Spleen (tissue), 7 donors: Measurements from ENCODE around the gene KDM4B.

Source experiments
- POLR2A ChIP-seq, 3 donors: fragments of 450-650 bp; IDR thresholded peaks; one replicate each; pipeline ENCODE4 v1.5.1; 2017; ENCODE audit warnings: antibody characterized with exemption in 3 of 3, mild to moderate bottlenecking in 1 of 3
- POLR2AphosphoS5 ChIP-seq, 3 donors: sonication (generic); formaldehyde crosslinking; IDR thresholded peaks; one replicate each; pipeline ENCODE4 v1.5.1; 2017; ENCODE audit warnings: antibody characterized with exemption in 3 of 3
- TF ChIP-seq, protein P1 (sequence below), 11 experiments: fragments of 200-600 bp in 7 of 11; fragments of 450-650 bp in 4 of 11; sonication (generic) in 4 of 11; IDR thresholded peaks in 8 of 11; conservative IDR thresholded peaks in 3 of 11; 1 replicate in 7 of 11; 2 replicates in 4 of 11; pipeline versions ENCODE4 v1.4.0 to v1.8.0; 2016 to 2021; ENCODE audit warnings: antibody characterized with exemption in 11 of 11, inconsistent platforms in 4 of 11, mild to moderate bottlenecking in 1 of 11
- donor health status: DM: no; HTN: no; CAD: no; lungs with moderate emphysema.
- donor health status: DM: no; HTN: no; CAD: no.
- donor health status: DM: no; HTN: no; CAD: no.

GRCh38 chr19:4929186-4929585, 39.7 kb upstream of the KDM4B start:
- TF ChIP-seq, protein P1, sequence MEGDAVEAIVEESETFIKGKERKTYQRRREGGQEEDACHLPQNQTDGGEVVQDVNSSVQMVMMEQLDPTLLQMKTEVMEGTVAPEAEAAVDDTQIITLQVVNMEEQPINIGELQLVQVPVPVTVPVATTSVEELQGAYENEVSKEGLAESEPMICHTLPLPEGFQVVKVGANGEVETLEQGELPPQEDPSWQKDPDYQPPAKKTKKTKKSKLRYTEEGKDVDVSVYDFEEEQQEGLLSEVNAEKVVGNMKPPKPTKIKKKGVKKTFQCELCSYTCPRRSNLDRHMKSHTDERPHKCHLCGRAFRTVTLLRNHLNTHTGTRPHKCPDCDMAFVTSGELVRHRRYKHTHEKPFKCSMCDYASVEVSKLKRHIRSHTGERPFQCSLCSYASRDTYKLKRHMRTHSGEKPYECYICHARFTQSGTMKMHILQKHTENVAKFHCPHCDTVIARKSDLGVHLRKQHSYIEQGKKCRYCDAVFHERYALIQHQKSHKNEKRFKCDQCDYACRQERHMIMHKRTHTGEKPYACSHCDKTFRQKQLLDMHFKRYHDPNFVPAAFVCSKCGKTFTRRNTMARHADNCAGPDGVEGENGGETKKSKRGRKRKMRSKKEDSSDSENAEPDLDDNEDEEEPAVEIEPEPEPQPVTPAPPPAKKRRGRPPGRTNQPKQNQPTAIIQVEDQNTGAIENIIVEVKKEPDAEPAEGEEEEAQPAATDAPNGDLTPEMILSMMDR (IDR thresholded peaks at IDR 0.05 in 8 of 11, conservative IDR thresholded peaks at IDR 0.05 in 3 of 11) = no peak
- TF ChIP-seq POLR2AphosphoS5 (IDR thresholded peaks at IDR 0.05) (no peak), POLR2A (IDR thresholded peaks at IDR 0.05) (no peak)
